Large intestine (tissue), 3 donors: ENCODE results near the gene ARID3B. TPM values are rescaled to one million over a fixed set of nuclear protein-coding genes. Genes with fewer than 3 reads are reported as not detected.

Source experiments
- DNase-seq, 2 donors: peaks; one replicate each; pipeline versions ENCODE4 v3.0.0 to v3.0.0-alpha.2; 2013
- H3K27ac ChIP-seq: one replicate; pipeline ENCODE4 v1.5.1; 2013; ENCODE audit warnings: low read length
- H3K27me3 ChIP-seq: 2 replicates; pipeline ENCODE4 v1.6.1; 2013; ENCODE audit warnings: low read length; ENCODE audit not compliant: control insufficient read depth, insufficient read depth
- H3K36me3 ChIP-seq: 2 replicates; pipeline ENCODE4 v1.6.1; 2013; ENCODE audit warnings: low read length; ENCODE audit not compliant: control insufficient read depth, insufficient read depth
- H3K4me1 ChIP-seq: one replicate; pipeline ENCODE4 v1.6.1; 2013; ENCODE audit warnings: low read length; ENCODE audit not compliant: control insufficient read depth, insufficient read depth
- H3K4me3 ChIP-seq: one replicate; pipeline ENCODE4 v1.5.1; 2013; ENCODE audit warnings: low read length
- H3K9me3 ChIP-seq: one replicate; pipeline ENCODE4 v1.6.1; 2013; ENCODE audit warnings: mild to moderate bottlenecking, low read depth, low read length, moderate library complexity; ENCODE audit not compliant: control insufficient read depth
- WGBS: methylation state at CpG from one replicate; pipeline ENCODE4 v1.1.5; 2013; ENCODE audit warnings: low lambda C conversion rate; ENCODE audit not compliant: insufficient coverage; 5-methylcytosine and 5-hydroxymethylcytosine counted together
- polyA plus RNA-seq: library from polyadenylated mRNA; unstranded; fragments of 120-200 nt; gene quantifications from one replicate; pipeline ENCODE4 v1.2.1, GENCODE V29; 2013

Gene ARID3B
- polyA plus RNA-seq, 1 donor = 13.1 TPM

GRCh38 chr15:74603026-74603788 is 62.2 kb downstream of the ARID3B start:
- Histone ChIP-seq H3K4me3 (no peak overlapping the region), H3K27ac (no peak overlapping the region), H3K4me1 (peaks cover 11% of the 10 kb centered on the region), H3K9me3 (no peaks in the 10 kb centered on the region), H3K36me3 (no peaks in the 10 kb centered on the region), H3K27me3 (no peaks in the 10 kb centered on the region)
- WGBS = no CpG with 5 or more reads among the region's 13 CpGs
- no peak for DNase-seq

GRCh38 chr15:74603789-74604705 is 63.0 kb downstream of the ARID3B start:
- Histone ChIP-seq H3K27me3 (no peaks in the 10 kb centered on the region), H3K4me3 (no peak overlapping the region), H3K9me3 (no peaks in the 10 kb centered on the region), H3K4me1 (peaks cover 8% of the 10 kb centered on the region), H3K27ac (no peak overlapping the region), H3K36me3 (no peaks in the 10 kb centered on the region)
- WGBS = no CpG with 5 or more reads among the region's 11 CpGs
- no peak for DNase-seq

- no peak for DNase-seq
- Histone ChIP-seq H3K4me3 (no peak overlapping the region), H3K9me3 (no peaks in the 10 kb centered on the region), H3K4me1 (no peaks in the 10 kb centered on the region), H3K36me3 (no peaks in the 10 kb centered on the region), H3K27me3 (no peaks in the 10 kb centered on the region), H3K27ac (no peak overlapping the region)
- no CpG with 5 or more reads among the region's 12 CpGs for WGBS
These were observed 64.2 kb downstream of the ARID3B start for GRCh38 chr15:74604983-74605794.

GRCh38 chr15:74605795-74606150 is 64.8 kb downstream of the ARID3B start:
- Histone ChIP-seq H3K27me3 (no peaks in the 10 kb centered on the region), H3K4me1 (no peaks in the 10 kb centered on the region), H3K4me3 (no peak overlapping the region), H3K9me3 (no peaks in the 10 kb centered on the region), H3K27ac (no peak overlapping the region), H3K36me3 (no peaks in the 10 kb centered on the region)
- no CpG with 5 or more reads among the region's 1 CpG for WGBS
- no peak for DNase-seq

GRCh38 chr15:74608786-74609185 is 67.8 kb downstream of the ARID3B start:
- H3K27ac ChIP-seq = no peak overlapping the region
- no CpG with 5 or more reads among the region's 3 CpGs for WGBS
- DNase-seq = no peak
- H3K4me1 ChIP-seq = no peaks in the 10 kb centered on the region
- H3K9me3 ChIP-seq = no peaks in the 10 kb centered on the region
- no peaks in the 10 kb centered on the region for H3K27me3 ChIP-seq
- no peaks in the 10 kb centered on the region for H3K36me3 ChIP-seq
- H3K4me3 ChIP-seq = no peak overlapping the region

- no peaks in the 10 kb centered on the region for H3K27me3 ChIP-seq
- no peak for DNase-seq
- H3K4me3 ChIP-seq = no peak overlapping the region
- no peaks in the 10 kb centered on the region for H3K36me3 ChIP-seq
- no peaks in the 10 kb centered on the region for H3K9me3 ChIP-seq
- H3K4me1 ChIP-seq = no peaks in the 10 kb centered on the region
- WGBS = no CpG with 5 or more reads among the region's 3 CpGs
- no peak overlapping the region for H3K27ac ChIP-seq
These were observed 68.9 kb downstream of the ARID3B start for GRCh38 chr15:74609938-74610301.

- no peak overlapping the region for H3K27ac ChIP-seq
- no peaks in the 10 kb centered on the region for H3K27me3 ChIP-seq
- no CpG with 5 or more reads among the region's 7 CpGs for WGBS
- H3K36me3 ChIP-seq = no peaks in the 10 kb centered on the region
- H3K9me3 ChIP-seq = no peaks in the 10 kb centered on the region
- no peaks in the 10 kb centered on the region for H3K4me1 ChIP-seq
- peak; percentile 40 to 55 for DNase-seq
- no peak overlapping the region for H3K4me3 ChIP-seq
These were observed 69.4 kb downstream of the ARID3B start for GRCh38 chr15:74610302-74610951.

GRCh38 chr15:74611341-74611740 is 70.3 kb downstream of the ARID3B start:
- Histone ChIP-seq H3K36me3 (no peaks in the 10 kb centered on the region), H3K4me1 (no peaks in the 10 kb centered on the region), H3K27ac (no peak overlapping the region), H3K27me3 (no peaks in the 10 kb centered on the region), H3K4me3 (no peak overlapping the region), H3K9me3 (no peaks in the 10 kb centered on the region)
- no peak for DNase-seq
- no CpG with 5 or more reads among the region's 11 CpGs for WGBS

- peaks cover 3% of the 10 kb centered on the region for H3K4me1 ChIP-seq
- no peak overlapping the region for H3K4me3 ChIP-seq
- H3K36me3 ChIP-seq = no peaks in the 10 kb centered on the region
- no CpG with 5 or more reads among the region's 6 CpGs for WGBS
- no peaks in the 10 kb centered on the region for H3K27me3 ChIP-seq
- DNase-seq = no peak
- H3K9me3 ChIP-seq = no peaks in the 10 kb centered on the region
- H3K27ac ChIP-seq = no peak overlapping the region
These were observed 70.8 kb downstream of the ARID3B start for GRCh38 chr15:74611834-74612233.

- Histone ChIP-seq H3K27ac (no peak overlapping the region), H3K27me3 (no peaks in the 10 kb centered on the region), H3K4me3 (no peak overlapping the region), H3K4me1 (peaks cover 8% of the 10 kb centered on the region), H3K36me3 (no peaks in the 10 kb centered on the region), H3K9me3 (no peaks in the 10 kb centered on the region)
- no CpG with 5 or more reads among the region's 2 CpGs for WGBS
- no peak for DNase-seq
These were observed 71.7 kb downstream of the ARID3B start for GRCh38 chr15:74612677-74613076.
